Natural killer cell (primary cell): Measurements from ENCODE around the gene INO80. TPM values are rescaled to one million over a fixed set of nuclear protein-coding genes. Genes with fewer than 3 reads are reported as not detected.
"Not testable (repeated sequence)": the region's sequence is repeated elsewhere in the genome, so short reads cannot be mapped to it uniquely, and the experiment has no call there.

Source experiments
- ATAC-seq, 3 donors: fragments of 150-1000 bp in 2 of 3; fragments of 200-7000 bp in 1 of 3; cut with Tn5 transposase; 1 replicate in 1 of 3; 2 replicates in 2 of 3; pipeline ENCODE4 v1.10.0; 2021; ENCODE audit warnings: mild to moderate bottlenecking in 2 of 3, moderate library complexity in 2 of 3
- DNase-seq, 2 donors: peaks; one replicate each; pipeline versions ENCODE4 v3.0.0 to v3.0.0-alpha.2; 2013 to 2021; ENCODE audit warnings: mixed read lengths in 1 of 2
- H3K27ac ChIP-seq: one replicate; pipeline ENCODE4 v1.5.1; 2013; ENCODE audit warnings: mild to moderate bottlenecking, low read length
- H3K27me3 ChIP-seq: one replicate; pipeline ENCODE4 v1.6.1; 2013; ENCODE audit warnings: low read length; ENCODE audit not compliant: control insufficient read depth, insufficient read depth
- H3K36me3 ChIP-seq: one replicate; pipeline ENCODE4 v1.6.1; 2013; ENCODE audit warnings: low read length; ENCODE audit not compliant: control insufficient read depth, insufficient read depth
- H3K4me1 ChIP-seq: one replicate; pipeline ENCODE4 v1.6.1; 2013; ENCODE audit warnings: low read length; ENCODE audit not compliant: control insufficient read depth, insufficient read depth
- H3K4me3 ChIP-seq: one replicate; pipeline ENCODE4 v1.5.1; 2013; ENCODE audit warnings: low read length
- H3K9me3 ChIP-seq: one replicate; pipeline ENCODE4 v1.6.1; 2013; ENCODE audit warnings: low read length; ENCODE audit not compliant: control insufficient read depth, insufficient read depth
- H3K27ac Mint-ChIP-seq, 2 donors: one replicate each; pipeline ENCODE4 v1.8.0; 2022; ENCODE audit warnings: mild to moderate bottlenecking in 2 of 2, mixed read lengths in 2 of 2, moderate library complexity in 1 of 2
- H3K27me3 Mint-ChIP-seq, 2 donors: one replicate each; pipeline ENCODE4 v1.8.0; 2022; ENCODE audit warnings: low read depth in 2 of 2, mixed read lengths in 2 of 2
- H3K36me3 Mint-ChIP-seq: one replicate; pipeline ENCODE4 v1.8.0; 2022; ENCODE audit warnings: mixed read lengths
- H3K4me1 Mint-ChIP-seq, 2 donors: one replicate each; pipeline ENCODE4 v1.8.0; 2022; ENCODE audit warnings: mixed read lengths in 2 of 2
- H3K4me3 Mint-ChIP-seq: one replicate; pipeline ENCODE4 v1.8.0; 2022; ENCODE audit warnings: mild to moderate bottlenecking, moderate library complexity, mixed read lengths
- H3K9me3 Mint-ChIP-seq, 2 donors: one replicate each; pipeline ENCODE4 v1.8.0; 2022; ENCODE audit warnings: mixed read lengths in 2 of 2
- WGBS: methylation state at CpG from one replicate; pipeline ENCODE4 v1.1.7; 2013; ENCODE audit warnings: missing lambda C conversion rate; ENCODE audit not compliant: insufficient coverage; 5-methylcytosine and 5-hydroxymethylcytosine counted together
- intact Hi-C: fragments of 100-400 bp; cut with micrococcal nuclease; formaldehyde crosslinking; loops from one replicate; pipeline ENCODE4 v1.14.2; 2022
- total RNA-seq, 4 donors: library from RNA; stranded (reverse); fragments of 120-200 nt in 1 of 4; gene quantifications; one replicate each; pipeline versions ENCODE4 v1.2.3 to v1.2.4, GENCODE V29; 2013 to 2022
- TF ChIP-seq, protein P1 (sequence below): fragments of 200-600 bp; IDR thresholded peaks from one replicate; pipeline ENCODE4 v1.8.0; 2022; ENCODE audit warnings: antibody characterized with exemption

INO80 gene
- total RNA-seq, 3 donors from 2014 or later (not counting 1 experiment from before 2014, with no cell fraction given), result 36.4 to 45.7 (median 43.9) TPM

DNA sequence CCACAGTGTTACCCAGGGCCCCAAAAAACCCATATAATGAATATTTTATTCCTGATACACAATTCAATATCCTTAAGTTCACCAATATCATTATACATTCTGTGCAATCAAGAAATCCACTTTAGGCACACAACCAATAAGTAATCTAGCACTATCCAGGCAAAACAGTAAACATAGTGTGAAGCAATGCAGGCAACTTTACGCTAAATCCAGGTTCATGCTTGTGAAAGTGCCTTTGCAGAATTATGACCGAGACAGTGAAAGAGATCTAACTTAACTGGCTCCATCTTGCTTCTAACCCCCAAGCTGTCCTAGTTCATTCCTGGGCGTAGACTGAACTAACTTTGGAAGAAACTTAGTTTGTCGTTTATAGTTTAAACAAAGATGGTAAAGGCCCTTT, 34.2 kb upstream of the INO80 start:
- Mint-ChIP-seq H3K4me3 (no peak overlapping the region), H3K27me3 (no peaks in the 10 kb centered on the region)

DNA sequence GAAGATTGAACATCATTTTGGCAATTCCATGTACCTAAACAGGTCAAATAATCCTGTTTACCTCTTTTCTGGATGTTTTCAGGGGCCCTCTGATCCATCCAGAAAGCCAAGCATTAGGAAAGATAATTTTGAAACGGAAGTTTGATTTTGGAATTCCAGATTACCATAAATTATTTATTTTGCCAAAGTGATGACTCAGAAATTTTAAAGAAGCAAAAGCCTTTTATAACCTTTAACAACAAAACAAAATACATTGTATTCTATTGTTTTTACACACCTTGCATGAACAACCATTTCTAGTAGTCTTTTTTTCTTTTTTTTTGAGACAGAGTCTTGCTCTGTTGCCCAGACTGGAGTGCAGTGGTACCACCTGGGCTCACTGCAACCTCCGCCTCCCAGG, 32.0 kb upstream of the INO80 start:
- Mint-ChIP-seq H3K36me3 (no peaks in the 10 kb centered on the region), H3K4me1 (no peaks in the 10 kb centered on the region), H3K4me3 (no peak overlapping the region), H3K9me3 (no peaks in the 10 kb centered on the region), H3K27me3 (no peaks in the 10 kb centered on the region), H3K27ac (no peak overlapping the region)
- no peaks in the 10 kb centered on the region for H3K36me3 ChIP-seq
- no peak overlapping the region for H3K4me3 ChIP-seq
- TF ChIP-seq, protein P1, sequence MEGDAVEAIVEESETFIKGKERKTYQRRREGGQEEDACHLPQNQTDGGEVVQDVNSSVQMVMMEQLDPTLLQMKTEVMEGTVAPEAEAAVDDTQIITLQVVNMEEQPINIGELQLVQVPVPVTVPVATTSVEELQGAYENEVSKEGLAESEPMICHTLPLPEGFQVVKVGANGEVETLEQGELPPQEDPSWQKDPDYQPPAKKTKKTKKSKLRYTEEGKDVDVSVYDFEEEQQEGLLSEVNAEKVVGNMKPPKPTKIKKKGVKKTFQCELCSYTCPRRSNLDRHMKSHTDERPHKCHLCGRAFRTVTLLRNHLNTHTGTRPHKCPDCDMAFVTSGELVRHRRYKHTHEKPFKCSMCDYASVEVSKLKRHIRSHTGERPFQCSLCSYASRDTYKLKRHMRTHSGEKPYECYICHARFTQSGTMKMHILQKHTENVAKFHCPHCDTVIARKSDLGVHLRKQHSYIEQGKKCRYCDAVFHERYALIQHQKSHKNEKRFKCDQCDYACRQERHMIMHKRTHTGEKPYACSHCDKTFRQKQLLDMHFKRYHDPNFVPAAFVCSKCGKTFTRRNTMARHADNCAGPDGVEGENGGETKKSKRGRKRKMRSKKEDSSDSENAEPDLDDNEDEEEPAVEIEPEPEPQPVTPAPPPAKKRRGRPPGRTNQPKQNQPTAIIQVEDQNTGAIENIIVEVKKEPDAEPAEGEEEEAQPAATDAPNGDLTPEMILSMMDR, result no peak
- H3K4me1 ChIP-seq, result no peaks in the 10 kb centered on the region
- no peaks in the 10 kb centered on the region for H3K27me3 ChIP-seq
- no peak for ATAC-seq
- H3K9me3 ChIP-seq, result no peaks in the 10 kb centered on the region
- H3K27ac ChIP-seq, result no peak overlapping the region
- WGBS, result 95% methylated on average over 1 of the region's 2 CpGs
- intact Hi-C loops, result no loop called here
- DNase-seq, result no peak

More for the DNA sequence above, 34.2 kb upstream of the INO80 start:
- H3K9me3 ChIP-seq, result no peaks in the 10 kb centered on the region
- H3K36me3 Mint-ChIP-seq, result no peaks in the 10 kb centered on the region
- no peak overlapping the region for H3K27ac Mint-ChIP-seq
- DNase-seq, result no peak
- 96% methylated on average over 4 of the region's 4 CpGs for WGBS
- H3K27me3 ChIP-seq, result no peaks in the 10 kb centered on the region
- H3K4me3 ChIP-seq, result no peak overlapping the region
- no peak for ATAC-seq
- H3K27ac ChIP-seq, result no peak overlapping the region
- TF ChIP-seq, protein P1, result no peak
- no peaks in the 10 kb centered on the region for H3K4me1 ChIP-seq
- intact Hi-C loops, result no loop called here
- H3K9me3 Mint-ChIP-seq, result no peaks in the 10 kb centered on the region
- no peaks in the 10 kb centered on the region for H3K36me3 ChIP-seq
- no peaks in the 10 kb centered on the region for H3K4me1 Mint-ChIP-seq

DNA sequence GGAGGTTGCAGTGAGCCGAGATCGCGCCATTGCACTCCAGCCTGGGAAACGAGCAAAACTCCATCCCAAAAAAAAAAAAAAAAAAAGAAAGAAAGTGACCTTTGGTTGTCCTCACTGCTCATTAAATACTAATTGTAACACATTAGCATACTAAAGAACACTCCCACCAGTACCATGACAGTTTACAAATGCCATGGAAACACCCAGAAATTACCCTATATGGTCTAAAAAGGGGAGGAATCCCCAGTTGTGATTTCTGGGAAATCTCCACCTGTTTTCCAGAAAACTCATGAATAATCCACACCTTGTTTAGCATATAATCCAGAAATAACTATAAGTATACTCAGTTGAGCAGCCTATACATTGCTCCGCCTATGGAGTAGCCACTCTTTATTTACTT, 23.5 kb upstream of the INO80 start:
- Histone ChIP-seq H3K4me1 (no peaks in the 10 kb centered on the region), H3K27me3 (no peaks in the 10 kb centered on the region), H3K27ac (no peak overlapping the region), H3K9me3 (no peaks in the 10 kb centered on the region), H3K4me3 (no peak overlapping the region), H3K36me3 (no peaks in the 10 kb centered on the region)
- H3K4me3 Mint-ChIP-seq, result no peak overlapping the region
- H3K9me3 Mint-ChIP-seq, result no peaks in the 10 kb centered on the region
- ATAC-seq (no peak), DNase-seq (no peak)
- H3K27ac Mint-ChIP-seq, result no peak overlapping the region
- intact Hi-C loops, result no loop called here
- H3K4me1 Mint-ChIP-seq, result no peaks in the 10 kb centered on the region
- TF ChIP-seq, protein P1, result no peak
- H3K36me3 Mint-ChIP-seq, result no peaks in the 10 kb centered on the region
- 71% methylated on average over 1 of the region's 5 CpGs for WGBS
- H3K27me3 Mint-ChIP-seq, result no peaks in the 10 kb centered on the region

DNA sequence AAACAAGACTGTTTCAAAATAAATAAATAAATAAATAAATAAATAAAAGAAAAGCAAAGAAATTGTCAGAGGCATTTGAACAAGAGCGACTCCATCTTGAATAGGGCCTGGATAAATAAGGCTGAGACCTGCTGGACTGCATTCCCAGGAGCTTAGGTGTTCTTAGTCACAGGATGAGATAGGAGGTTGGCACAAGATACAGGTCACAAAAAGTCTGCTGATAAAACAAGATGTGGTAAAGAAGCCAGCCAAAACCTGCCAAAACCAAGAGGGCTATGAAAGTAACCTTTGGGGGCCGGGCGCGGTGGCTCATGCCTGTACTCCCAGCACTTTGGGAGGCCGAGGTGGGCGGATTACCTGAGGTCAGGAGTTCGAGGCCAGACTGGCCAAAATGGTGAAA, 23.0 kb upstream of the INO80 start:
- H3K27ac ChIP-seq, ATAC-seq, H3K9me3 ChIP-seq, H3K9me3 Mint-ChIP-seq, H3K27ac Mint-ChIP-seq, H3K4me3 Mint-ChIP-seq, H3K36me3 Mint-ChIP-seq, H3K27me3 Mint-ChIP-seq, H3K4me1 ChIP-seq, H3K4me1 Mint-ChIP-seq, DNase-seq, H3K27me3 ChIP-seq, H3K36me3 ChIP-seq, H3K4me3 ChIP-seq, intact Hi-C loops: not testable (repeated sequence)
- 93% methylated on average over 7 of the region's 7 CpGs for WGBS

DNA sequence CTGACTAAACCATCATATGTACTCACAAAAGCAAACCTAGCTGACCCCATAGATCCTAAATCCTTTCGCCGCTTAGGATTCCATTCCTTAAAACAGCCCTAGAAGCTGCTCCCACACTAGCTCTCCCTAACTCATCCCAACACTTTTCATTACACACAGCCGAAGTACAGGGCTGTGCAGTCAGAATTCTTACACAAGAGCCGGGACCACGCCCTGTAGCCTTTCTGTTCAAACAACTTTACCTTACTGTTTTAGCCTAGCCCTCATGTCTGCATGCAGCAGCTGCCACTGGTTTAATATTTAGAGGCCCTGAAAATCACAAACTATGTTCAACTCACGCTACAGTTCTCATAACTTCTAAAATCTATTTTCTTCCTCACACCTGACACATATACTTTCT, 19.5 kb upstream of the INO80 start:
- H3K4me3 Mint-ChIP-seq, H3K36me3 ChIP-seq, H3K27me3 ChIP-seq, H3K4me3 ChIP-seq, H3K4me1 ChIP-seq, intact Hi-C loops, H3K36me3 Mint-ChIP-seq, H3K9me3 Mint-ChIP-seq, ATAC-seq, H3K4me1 Mint-ChIP-seq, H3K9me3 ChIP-seq, DNase-seq, H3K27ac ChIP-seq, H3K27me3 Mint-ChIP-seq, H3K27ac Mint-ChIP-seq: not testable (repeated sequence)
- 94% methylated on average over 6 of the region's 6 CpGs for WGBS
